HG03139 (cell line): Measurements from ENCODE around the gene LRWD1.
A peak's percentile ranks its signal among the peaks of the same experiment; 100 is the strongest.

Experiments
- ATAC-seq: cut with Tn5 transposase; IDR thresholded peaks from one replicate; pipeline ENCODE4 v1.9.1; 2021; ENCODE audit not compliant: unreplicated experiment

LRWD1 gene

GRCh38 chr7:102464577-102465280 lies at the start of gene LRWD1, which contains the start of gene ALKBH4:
Gene LRWD1, plus strand, starts transcription at chr7:102464984. Its CDS starts 97 bp downstream, at chr7:102465081.
Gene ALKBH4, minus strand, starts transcription at chr7:102464863. Its CDS starts 27 bp downstream, at chr7:102464836.
- ATAC-seq = peak; percentile 86

- no peak for ATAC-seq
Observed at GRCh38 chr7:102415685-102416225, 49.0 kb upstream of the LRWD1 start.

GRCh38 chr7:102416406-102416805 lies 48.4 kb upstream of the LRWD1 start:
- no peak for ATAC-seq

GRCh38 chr7:102417105-102417504 lies 47.7 kb upstream of the LRWD1 start:
- no peak for ATAC-seq

- no peak for ATAC-seq
Observed at GRCh38 chr7:102418592-102418991, 46.2 kb upstream of the LRWD1 start.

- no peak for ATAC-seq
Observed at GRCh38 chr7:102421706-102422240, 43.0 kb upstream of the LRWD1 start.

GRCh38 chr7:102424129-102424551 lies 40.6 kb upstream of the LRWD1 start:
- ATAC-seq = no peak

- no peak for ATAC-seq
Observed at GRCh38 chr7:102424787-102425218, 40.0 kb upstream of the LRWD1 start.

GRCh38 chr7:102425639-102426267 lies 39.0 kb upstream of the LRWD1 start:
- peak; percentile 49 for ATAC-seq

- ATAC-seq = peak; percentile 43
Observed at GRCh38 chr7:102426268-102427018, 38.3 kb upstream of the LRWD1 start.

GRCh38 chr7:102427019-102427405 lies 37.8 kb upstream of the LRWD1 start:
- no peak for ATAC-seq

- no peak for ATAC-seq
Observed at GRCh38 chr7:102429141-102429899, 35.5 kb upstream of the LRWD1 start.

GRCh38 chr7:102431617-102432298 lies 33.0 kb upstream of the LRWD1 start:
- ATAC-seq = no peak

GRCh38 chr7:102432442-102433218 lies 32.2 kb upstream of the LRWD1 start:
- peak; percentile 19 for ATAC-seq

GRCh38 chr7:102433219-102434038 lies 31.4 kb upstream of the LRWD1 start, which contains the start of gene ORAI2:
Gene ORAI2, plus strand, starts transcription at chr7:102433575. Its CDS starts 5,382 bp downstream, at chr7:102438957.
- ATAC-seq = peak; percentile 42

- ATAC-seq = no peak
Observed at GRCh38 chr7:102434039-102434486, 30.7 kb upstream of the LRWD1 start.

- ATAC-seq = no peak
Observed at GRCh38 chr7:102436118-102436517, 28.7 kb upstream of the LRWD1 start.
